ENCODE results near the gene C1orf52.
A peak's percentile ranks its signal among the peaks of the same experiment; 100 is the strongest.
"Not testable (repeated sequence)": the region's sequence is repeated elsewhere in the genome, so short reads cannot be mapped to it uniquely, and the experiment has no call there.

C1orf52 gene

DNA sequence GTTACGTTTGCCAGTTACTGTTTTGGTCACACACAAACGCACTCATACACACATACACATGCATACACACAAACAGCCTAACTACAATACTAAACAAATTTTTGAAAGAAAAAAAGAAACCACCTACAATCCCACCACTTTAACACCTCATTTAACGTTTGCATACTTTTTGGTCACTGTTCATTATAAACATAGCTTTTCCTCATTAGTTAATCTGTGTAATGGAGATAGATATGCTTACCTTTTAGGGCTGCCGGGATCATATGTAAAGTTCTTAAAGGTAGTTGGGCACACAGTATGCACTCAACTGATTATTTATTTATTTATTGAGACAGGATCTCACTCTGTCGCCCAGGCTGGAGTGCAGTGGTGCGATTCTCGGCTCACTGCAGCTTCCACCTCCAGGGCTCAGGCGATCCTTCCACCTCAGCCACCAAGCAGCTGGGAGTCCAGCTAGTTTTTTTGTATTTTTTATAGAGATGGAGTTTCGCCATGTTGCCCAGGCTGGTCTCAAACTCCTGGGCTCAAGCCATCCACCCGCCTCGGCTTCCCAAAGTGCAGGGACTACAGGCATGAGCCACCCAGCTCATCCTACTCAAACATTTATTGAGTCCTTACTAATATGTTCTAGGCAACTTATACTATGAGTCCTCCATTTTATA lies 17.6 kb upstream of the C1orf52 start:
- DNase-seq = no peak

DNA sequence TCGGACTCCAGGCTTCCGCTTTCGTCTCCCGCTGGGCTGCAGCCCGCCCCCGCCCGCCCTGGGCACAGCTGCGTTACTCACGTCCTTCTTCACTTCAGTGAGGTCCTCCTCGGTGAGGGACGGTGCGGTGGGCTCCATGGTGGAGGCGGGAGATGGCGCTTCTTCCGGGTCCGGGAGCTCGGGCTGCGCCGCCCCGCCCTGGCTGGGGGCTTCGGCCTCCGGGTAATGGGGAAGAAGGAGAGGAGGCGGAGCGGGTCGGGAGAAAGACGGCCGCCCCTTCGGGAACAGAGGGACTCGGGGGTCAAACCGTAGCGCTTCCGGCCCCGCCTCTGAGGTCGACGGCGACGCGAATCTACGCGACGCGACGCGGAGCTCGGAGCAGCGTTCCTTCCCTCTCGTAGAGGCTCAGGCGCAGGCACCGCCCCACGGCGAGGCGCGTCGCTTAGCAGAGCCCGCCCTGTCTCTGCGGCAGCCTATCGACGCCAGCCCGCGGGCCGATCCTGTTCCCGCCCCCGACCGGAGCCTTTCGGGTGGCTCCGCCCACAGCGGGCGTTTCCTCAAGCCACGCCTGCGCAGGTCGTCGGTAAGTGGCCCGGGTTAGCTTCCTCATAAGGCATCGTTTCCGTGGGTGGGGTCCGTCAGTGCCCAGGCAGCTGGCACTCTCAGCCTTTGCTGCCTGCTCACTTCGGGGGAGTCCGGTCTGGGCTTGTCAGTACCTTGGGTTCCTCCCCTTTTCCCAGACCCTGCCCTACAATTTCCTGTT lies 16.9 kb upstream of the C1orf52 start, which contains the start of gene BCL10:
Gene BCL10, minus strand, starts transcription at position 418 of the 763 bp plus-strand sequence. Its CDS starts 280 bp downstream, at position 138.
- peak; percentile 96 to 99 for DNase-seq

DNA sequence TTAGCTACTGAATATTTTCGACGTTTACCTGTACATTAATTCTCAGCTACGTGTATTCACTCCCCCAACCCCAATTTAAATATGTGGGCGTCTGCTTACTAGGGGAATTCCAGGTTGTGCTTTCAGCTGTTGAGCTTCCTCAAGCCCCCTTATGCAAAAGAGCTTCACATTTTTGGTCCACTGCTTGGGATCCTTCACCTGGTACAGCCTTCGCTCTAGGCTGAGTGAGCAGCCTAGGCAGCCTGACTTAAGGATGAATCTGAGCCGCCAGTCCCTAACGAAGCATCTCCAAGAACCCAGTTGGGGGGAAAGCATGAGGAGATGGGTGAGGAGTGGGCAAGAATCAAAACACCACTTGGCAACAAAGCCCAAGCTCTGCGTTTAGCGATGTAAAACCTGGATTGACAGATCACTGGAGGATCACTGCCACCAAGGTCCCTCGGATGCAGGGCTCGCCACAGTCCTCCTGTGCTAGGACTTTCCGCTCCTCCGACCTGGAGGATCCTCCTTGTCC lies 16.3 kb upstream of the C1orf52 start:
- DNase-seq = no peak

DNA sequence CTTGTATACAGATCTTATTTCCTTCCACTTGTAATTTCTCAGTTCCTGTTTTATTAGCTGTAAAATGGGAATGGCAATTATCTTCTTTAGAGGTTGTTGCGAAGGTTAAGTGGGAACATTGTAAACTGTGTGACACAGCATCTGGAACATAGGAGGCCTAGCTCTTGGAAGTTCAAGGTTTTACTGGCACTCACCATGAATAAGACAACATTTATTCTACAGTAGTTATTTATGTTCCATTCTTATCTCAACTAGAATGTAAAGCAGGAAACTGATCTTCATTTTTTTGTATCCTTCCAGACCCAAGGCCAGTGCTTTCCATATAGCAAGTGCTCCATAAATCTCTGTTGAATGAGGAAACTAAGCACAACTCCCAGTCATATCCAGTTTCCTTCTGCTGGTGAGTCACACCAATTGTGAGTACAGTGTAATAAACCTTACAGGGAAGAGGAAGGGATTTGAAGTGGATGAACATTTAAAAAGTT lies 15.5 kb upstream of the C1orf52 start:
- DNase-seq = no peak

DNA sequence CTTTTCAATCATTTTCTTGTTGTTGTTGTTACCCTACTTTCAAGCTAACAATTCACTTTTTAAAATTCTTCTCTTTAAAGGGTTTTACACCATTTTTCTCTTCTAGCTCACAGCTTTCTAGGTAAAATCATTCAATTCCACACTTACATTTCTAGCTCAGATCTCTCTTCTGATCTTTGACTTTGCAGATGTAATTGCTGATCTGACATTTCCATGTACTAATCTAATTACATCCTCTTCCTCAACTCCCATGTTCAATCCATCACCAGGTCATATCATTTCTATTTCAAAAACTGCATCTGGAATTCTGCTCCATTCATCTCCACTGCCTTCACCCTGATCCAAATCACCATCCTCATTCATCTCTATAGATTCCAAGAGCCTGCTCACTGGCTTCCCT lies 13.9 kb upstream of the C1orf52 start:
- DNase-seq = no peak

DNA sequence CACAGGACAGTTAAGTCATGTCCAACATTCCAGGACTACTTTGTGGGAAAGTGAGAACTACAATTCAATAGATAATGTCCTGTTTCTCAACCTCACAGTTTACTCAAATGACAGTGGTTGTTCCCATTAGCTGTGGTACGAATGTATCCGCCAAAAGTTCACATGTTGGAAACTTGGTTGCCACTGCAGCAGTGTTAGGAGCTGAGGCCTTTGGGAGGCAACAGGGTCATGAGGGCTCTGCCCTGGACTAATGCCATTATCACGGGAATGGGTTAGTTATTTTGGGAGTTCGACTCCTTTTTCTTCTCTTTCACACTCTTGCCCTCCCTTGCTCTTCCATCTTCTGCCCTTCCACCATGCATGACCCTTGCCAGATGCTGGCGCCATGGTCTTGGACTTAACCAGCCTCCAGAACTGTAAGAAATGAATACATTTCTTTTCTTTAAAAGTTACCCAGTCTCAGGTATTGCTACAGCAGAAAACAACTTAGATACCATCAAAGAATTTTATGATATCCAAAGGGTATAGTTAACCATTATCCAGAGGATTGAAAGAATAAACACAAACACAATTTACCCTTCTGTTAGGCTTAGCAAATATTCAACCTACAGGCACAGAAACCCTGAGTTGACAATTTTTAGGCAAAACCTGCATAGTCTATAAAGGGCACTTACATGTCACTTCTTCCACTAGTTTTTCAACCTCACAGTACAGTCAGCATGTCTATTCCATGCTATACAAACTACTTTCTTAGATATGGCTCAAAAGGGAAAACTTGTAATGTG lies 9.5 kb upstream of the C1orf52 start:
- no peak for DNase-seq

DNA sequence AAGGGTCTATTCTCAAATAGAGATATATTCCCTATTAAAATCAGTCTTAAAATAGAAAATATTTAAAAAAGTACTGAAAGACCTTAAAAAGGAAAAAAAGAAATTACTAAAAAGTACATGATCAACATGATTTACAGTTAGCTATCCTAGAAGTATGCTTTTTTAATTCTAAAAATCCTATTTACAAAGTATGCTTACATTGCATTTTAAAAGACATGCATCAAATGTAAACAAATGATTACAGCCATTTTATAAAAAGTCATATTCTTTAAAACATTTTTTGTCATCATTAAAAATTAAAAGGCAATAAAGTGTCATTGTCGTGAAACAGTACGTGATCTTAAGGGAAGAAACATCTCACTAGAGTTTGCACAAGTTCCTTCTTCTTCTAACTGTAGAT lies 7.9 kb upstream of the C1orf52 start:
- no peak for DNase-seq

DNA sequence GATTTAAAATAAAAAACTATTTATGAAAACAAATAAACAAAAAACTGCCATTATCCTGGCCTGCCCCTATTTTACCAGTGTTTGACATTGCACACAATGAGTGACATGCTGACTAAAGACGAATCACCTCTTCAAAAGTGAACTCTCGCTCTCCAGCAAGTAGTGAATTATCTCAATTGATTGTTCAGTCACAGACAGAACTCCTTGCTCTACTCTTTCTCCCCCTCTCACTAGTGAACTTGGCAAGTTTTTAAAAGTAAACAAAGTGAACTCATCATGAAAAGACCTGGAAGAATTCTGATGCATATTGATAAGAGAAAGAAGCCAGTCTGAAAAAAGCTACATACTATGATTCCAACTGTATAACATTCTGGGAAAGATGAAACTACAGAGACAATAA lies 4.7 kb upstream of the C1orf52 start:
- no peak for DNase-seq

DNA sequence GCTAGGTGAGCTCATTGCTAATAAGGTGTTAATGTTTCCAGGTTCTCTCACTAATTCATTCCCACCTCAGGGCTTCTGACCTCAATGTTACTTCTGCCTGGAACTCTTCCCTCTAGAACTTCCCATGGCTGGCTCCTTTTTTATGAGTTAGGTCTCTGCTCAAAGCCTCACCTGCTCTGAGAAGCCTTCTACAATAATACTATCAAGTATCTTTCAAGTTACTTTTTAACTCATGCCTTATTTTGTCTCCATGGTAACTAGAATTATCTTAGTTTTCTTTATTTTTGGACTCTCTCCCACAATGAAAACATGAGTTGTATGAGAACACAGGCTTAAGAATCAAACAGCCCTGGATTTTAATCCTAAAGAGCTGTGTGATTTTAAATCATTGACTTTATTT lies 3.5 kb upstream of the C1orf52 start:
- no peak for DNase-seq

DNA sequence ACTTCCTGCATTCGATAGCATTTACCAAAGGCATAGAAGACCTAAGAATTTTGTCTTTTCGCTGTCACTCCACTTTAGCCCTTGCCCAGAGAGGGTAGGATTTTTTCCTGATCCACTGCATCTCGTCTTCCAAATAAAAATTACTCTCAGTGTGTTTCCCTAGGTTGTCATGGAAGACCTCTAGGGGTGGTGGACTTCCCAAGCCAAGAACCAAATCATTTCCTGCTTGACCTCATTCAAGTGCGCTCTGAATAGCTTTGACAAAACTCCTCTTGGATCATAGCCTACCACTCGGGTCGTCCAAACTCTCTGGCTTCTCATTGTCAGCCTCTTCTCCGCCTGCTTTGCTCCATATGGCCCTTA lies 431 bp upstream of the C1orf52 start:
- DNase-seq = peak; percentile 88

DNA sequence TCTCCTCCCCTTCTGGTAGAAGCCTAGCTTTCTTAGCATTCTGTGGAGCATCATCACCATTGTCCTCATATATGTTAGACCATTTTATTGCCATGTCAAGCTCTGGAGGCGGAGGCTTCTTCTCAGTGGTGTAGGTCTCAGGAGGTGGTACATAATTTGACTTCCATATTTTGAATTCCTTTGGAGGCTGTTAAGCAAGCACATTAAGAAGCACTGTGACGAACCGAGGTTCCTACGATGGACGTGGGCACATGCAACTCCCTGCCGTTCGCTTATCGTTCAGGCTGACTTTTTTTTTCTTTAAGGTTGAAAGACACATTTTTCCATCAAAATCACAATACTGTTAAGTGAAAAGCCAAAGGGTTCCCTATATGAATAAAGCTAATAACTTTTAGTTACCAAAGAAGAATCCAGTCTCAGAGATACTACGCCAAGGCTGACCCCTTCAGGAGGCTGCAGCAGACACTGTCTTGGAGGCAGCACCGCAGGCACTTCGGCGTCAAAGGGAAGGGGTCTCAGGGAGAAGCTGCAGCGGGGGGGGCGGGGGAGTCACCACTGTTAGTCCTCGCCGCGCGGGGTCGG lies 835 bp downstream of the C1orf52 start:
- no peak for DNase-seq

DNA sequence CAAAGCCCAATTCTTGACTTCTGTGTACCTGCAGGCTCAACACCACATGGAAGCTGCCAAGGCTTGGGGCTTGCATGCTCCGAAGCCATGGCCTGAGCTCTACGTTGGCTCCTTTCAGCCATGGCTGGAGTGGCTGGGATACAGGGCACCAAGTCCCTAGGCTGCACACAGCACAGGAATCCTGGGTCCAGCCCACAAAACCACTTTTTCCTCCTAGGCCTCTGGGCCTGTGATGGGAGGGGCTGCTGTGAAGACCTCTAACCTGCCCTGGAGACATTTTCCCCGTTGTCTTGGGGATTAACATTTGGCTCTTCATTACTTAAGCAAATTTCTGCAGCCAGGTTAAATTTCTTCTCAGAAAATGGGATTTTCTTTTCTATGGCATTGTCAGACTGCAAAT lies 10.4 kb downstream of the C1orf52 start:
- DNase-seq = not testable (repeated sequence)

DNA sequence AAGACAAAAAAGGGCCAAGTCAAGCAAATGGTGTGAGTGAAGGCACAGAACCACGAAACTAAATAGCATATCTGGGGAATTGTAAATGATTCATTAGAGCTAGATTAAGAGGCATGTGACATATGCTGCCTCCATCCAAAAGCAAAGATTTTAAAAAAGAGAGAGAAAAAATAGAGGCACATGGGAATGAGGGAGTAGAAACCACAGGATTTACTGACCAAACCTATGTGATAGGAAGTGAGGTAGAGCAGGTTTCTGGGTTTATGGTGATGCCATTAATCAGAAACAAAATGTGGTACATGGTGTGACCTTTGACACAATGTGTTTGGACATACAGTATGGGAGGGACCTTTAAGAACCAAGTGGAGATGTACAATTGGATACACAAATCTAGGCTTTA lies 13.6 kb downstream of the C1orf52 start:
- DNase-seq = no peak

DNA sequence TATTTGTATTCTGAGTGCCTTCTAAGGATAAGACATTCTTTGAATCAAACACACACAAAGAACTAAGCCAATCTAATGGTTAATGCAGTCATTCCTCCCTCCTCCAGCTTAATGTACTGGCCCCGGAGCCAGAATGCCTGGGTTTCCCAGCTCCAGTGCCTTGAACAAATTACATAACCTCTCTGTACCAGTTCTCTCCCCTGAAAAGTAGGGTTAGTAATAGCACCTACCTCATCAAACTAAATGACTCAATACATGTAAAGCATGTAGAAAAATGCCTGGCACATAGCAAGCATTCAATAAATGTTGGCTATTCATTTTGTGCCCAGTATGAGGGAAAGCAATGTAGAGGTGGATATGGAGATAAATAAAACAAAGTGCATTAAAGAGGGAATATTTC lies 14.0 kb downstream of the C1orf52 start:
- DNase-seq = no peak

DNA sequence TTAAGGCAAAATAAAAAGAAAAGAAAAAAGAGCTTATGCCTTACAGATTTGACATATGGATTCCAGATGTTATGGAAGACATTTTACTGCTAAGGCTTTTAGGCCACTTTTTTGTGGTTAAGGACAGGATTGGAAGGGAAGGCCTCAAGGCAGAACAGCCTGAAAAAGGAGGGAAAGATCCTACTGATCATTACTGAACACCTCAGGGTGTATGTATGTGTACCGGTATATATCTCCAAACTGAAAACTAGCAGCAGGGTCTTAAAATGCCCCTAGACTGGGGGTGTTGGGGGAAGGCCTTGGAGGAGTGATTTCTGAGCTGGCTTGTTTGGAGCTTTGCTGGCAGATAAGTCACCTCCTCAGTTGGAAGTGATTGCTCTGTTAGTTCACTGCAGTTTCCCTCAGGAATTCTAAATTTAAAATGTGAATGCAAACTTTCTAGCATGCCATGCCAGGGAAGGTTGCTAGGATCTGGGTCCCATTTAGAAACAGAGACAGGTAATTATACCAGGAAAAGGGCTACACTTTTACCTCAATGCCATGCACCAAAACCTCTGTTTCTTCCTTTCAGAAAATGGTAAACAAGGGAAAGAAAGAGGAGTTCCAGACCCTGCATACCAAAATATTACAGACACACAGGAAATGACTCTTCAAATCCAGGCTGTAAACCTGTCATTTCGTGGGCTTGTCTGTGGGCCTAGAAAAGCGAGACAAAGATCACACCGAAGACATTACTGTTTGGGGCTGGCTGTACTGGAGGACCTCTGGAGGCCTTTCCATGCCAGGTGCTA lies 15.0 kb downstream of the C1orf52 start:
- no peak for DNase-seq

DNA sequence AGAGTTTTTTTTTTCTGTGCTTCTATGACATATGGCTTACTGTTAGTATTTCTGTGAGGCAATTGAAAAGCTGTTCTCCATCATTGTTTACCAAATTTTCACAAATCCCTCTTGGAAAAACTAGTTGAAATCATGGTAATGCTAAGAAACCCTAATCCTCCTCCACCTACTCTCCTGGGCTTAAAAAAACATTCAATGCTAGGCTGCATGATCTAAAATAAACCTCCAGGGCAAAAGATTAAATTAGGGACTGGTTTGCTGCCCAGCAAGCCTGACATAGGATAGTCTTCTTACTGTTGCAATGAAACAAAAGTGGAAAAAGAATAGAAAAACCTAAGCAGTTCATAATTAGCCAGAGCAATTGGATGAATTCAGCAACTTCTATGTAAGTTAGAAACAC lies 16.1 kb downstream of the C1orf52 start:
- DNase-seq = no peak

DNA sequence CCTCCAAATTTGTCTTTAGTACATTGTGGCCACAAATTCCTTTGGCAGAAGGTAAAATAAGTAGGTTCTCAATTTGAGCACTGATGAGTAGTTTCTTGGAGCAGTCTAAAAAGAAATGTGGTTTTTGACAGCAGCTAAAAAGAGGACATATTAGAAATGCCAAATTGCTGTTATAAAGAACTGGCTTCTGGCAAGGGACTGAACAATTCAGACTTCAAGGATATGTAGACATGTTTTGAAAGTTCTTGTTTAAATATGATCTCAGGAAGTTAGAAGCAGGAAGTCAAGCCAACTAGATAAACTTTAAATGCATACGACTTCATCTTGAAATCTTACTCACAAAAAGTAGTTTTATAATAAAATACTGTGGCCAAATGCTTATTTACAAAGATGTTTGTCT lies 18.8 kb downstream of the C1orf52 start:
- DNase-seq = no peak

DNA sequence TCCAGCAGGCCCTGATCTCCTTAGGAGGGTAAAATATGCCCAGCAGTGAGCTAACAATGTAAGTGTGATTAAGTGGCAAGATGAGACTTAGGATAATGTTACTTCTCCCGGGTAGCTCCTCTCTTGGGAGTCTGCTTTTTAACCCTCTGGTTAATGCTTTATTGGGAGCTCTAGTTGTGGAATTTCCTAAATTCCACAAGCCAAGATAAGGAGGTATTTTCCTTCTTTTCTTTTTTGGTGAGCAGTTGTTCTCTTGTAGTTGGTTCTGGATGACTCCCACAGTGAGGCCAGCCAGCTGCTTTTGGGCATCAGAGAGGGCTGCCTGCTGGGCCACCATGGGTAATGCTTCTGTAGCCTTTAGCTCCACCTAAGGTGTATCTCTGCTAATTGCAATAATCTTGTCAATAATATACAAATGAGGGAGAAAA lies 19.3 kb downstream of the C1orf52 start:
- peak in 1 of 2 experiments; percentile 45 for DNase-seq

DNA sequence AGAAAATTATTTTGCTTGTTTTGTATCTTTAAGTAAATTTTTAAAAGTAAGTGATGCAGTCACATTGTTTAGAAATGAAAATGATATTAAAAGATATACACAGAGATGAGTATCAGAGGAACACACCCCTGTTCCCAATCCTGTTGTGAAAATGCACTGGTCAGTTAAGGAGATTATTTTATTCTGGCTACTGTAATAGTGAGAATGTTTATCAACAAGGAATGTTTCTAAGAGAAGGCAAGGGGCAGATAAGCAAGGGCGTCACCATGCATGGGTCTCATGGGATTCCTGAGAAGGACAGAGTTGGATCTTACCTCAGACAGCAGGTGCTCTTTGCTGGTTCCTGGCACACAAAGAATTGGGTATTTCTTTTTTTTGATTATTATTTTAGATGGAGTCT lies 21.8 kb downstream of the C1orf52 start:
- no peak for DNase-seq

DNA sequence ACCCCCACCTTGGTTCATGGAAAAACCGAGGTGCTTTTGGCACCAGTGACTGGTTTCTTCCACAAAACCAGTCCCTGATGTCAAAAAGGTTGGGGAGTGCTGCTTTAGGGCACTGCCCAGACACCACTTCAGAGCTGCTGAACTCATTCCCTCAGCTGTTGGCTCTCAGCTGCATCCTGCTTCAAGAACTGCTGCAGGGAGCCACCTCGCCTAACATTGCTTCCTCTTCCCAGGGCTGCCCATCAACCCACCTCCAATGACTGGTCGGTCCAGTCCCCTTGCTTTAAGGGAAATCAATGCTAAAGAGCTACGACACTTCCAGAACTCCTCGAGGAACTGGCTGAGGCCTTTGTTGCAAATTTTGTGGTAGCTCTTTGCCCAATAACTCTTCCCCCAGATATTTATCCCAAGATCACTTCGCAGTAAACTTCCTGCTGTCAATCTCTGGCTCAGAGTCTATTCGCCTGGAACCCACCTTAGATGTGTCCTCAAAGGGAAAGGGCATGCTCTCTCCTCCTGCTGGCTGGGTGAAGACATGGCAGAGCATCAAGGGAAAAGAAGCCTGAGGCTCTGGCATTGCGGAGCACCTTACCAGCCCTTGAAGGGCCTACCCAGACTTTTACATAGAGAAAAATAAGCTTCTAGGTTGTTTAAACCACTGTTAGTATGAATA lies 29.0 kb downstream of the C1orf52 start:
- DNase-seq = no peak

DNA sequence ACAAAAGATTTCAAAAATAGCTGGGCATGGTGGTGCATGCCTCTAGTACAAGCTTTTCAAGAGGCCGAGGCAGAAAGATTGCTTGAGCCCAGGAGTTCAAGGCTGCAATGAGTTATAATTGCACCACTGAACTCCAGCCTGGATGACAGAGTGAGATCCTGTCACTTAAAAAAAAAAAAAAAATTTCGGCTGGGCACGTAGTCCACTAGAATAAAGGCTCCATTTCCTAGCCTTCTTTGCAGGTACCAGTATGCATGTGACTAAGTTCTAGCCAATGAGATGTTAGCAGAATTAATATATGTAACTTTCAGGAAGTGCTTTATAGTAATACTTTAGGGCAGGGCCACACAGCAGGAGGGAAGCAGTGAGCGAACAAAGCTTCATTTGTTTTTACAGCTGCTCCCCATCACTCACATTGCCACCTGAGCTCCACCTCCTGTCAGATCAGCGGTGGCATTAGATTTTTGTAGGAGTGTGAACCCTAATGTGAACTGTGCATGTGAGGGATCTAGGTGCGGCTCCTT lies 29.8 kb downstream of the C1orf52 start:
- DNase-seq = no peak
